Measurements from ENCODE around the gene GNAZ. TPM values are rescaled to one million over a fixed set of nuclear protein-coding genes. Genes with fewer than 3 reads are reported as not detected.

The GNAZ gene
- total RNA-seq, 1 experiment from 2014 or later = 0.48 TPM

- ChIA-PET POLR2A (no interaction called here), CTCF (interaction anchor here (0.7 kb wide), 1 partner anchor 1322 kb away, joined by 7 read pairs; no protein-coding TSS in a partner anchor)
- Histone ChIP-seq H3K27me3 (replicated peaks; ENCODE audit: control insufficient read depth, insufficient read depth, low read length) (peaks cover 3% of the 10 kb centered on the region; the same call in 1 of the 2 replicates), H3K4me3 (ENCODE audit: low read depth, low read length) (no peak overlapping the region), H3K9me3 (no peaks in the 10 kb centered on the region), H3K4me1 (no peaks in the 10 kb centered on the region), H3K36me3 (ENCODE audit: control insufficient read depth, insufficient read depth, low read length) (no peaks in the 10 kb centered on the region)
- H3K36me3 Mint-ChIP-seq (ENCODE audit: insufficient read depth, unreplicated experiment) = no peaks in the 10 kb centered on the region
- intact Hi-C loops (cut with micrococcal nuclease; ENCODE audit: unreplicated experiment) = no loop called here
- TF ChIP-seq, protein P1, sequence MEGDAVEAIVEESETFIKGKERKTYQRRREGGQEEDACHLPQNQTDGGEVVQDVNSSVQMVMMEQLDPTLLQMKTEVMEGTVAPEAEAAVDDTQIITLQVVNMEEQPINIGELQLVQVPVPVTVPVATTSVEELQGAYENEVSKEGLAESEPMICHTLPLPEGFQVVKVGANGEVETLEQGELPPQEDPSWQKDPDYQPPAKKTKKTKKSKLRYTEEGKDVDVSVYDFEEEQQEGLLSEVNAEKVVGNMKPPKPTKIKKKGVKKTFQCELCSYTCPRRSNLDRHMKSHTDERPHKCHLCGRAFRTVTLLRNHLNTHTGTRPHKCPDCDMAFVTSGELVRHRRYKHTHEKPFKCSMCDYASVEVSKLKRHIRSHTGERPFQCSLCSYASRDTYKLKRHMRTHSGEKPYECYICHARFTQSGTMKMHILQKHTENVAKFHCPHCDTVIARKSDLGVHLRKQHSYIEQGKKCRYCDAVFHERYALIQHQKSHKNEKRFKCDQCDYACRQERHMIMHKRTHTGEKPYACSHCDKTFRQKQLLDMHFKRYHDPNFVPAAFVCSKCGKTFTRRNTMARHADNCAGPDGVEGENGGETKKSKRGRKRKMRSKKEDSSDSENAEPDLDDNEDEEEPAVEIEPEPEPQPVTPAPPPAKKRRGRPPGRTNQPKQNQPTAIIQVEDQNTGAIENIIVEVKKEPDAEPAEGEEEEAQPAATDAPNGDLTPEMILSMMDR (IDR thresholded peaks at IDR 0.05; ENCODE audit: insufficient read depth in 1 of 2, low read depth in 1 of 2, low read length in 1 of 2, severe bottlenecking in 1 of 2, unreplicated experiment in 1 of 2) = no peak
- DNase-seq = no peak
- no peak overlapping the region for H3K27ac Mint-ChIP-seq (ENCODE audit: unreplicated experiment)
- H3K4me3 Mint-ChIP-seq (ENCODE audit: unreplicated experiment) = no peak overlapping the region
- H3K4me1 Mint-ChIP-seq (ENCODE audit: low read depth, unreplicated experiment) = no peaks in the 10 kb centered on the region
- no TSS peak for BruUV-seq (replicated peaks)
- H3K9me3 Mint-ChIP-seq (ENCODE audit: unreplicated experiment) = no peaks in the 10 kb centered on the region
- H3K27me3 Mint-ChIP-seq (ENCODE audit: insufficient read depth, unreplicated experiment) = peaks cover 15% of the 10 kb centered on the region
These were observed 5.3 kb upstream of the GNAZ start for GRCh38 chr22:23065069-23065451.

GRCh38 chr22:23065495-23066122 lies 4.7 kb upstream of the GNAZ start:
- no peaks in the 10 kb centered on the region for H3K9me3 ChIP-seq
- intact Hi-C loops (cut with micrococcal nuclease; ENCODE audit: unreplicated experiment) = no loop called here
- no peak overlapping the region for H3K4me3 ChIP-seq (ENCODE audit: low read depth, low read length)
- no peak overlapping the region for H3K4me3 Mint-ChIP-seq (ENCODE audit: unreplicated experiment)
- no peak for DNase-seq
- H3K27me3 ChIP-seq (replicated peaks; ENCODE audit: control insufficient read depth, insufficient read depth, low read length) = peaks cover 3% of the 10 kb centered on the region; the same call in 1 of the 2 replicates
- no peaks in the 10 kb centered on the region for H3K36me3 ChIP-seq (ENCODE audit: control insufficient read depth, insufficient read depth, low read length)
- H3K27ac Mint-ChIP-seq (ENCODE audit: unreplicated experiment) = no peak overlapping the region
- POLR2A ChIA-PET = no interaction called here
- no peaks in the 10 kb centered on the region for H3K4me1 Mint-ChIP-seq (ENCODE audit: low read depth, unreplicated experiment)
- no peaks in the 10 kb centered on the region for H3K36me3 Mint-ChIP-seq (ENCODE audit: insufficient read depth, unreplicated experiment)
- H3K27me3 Mint-ChIP-seq (ENCODE audit: insufficient read depth, unreplicated experiment) = peaks cover 15% of the 10 kb centered on the region
- 0 out of 2 replicates have a peak, but pooled peaks cover under 1% of the 10 kb centered on the region for H3K4me1 ChIP-seq
- TF ChIP-seq, protein P1 (IDR thresholded peaks at IDR 0.05; ENCODE audit: insufficient read depth in 1 of 2, low read depth in 1 of 2, low read length in 1 of 2, severe bottlenecking in 1 of 2, unreplicated experiment in 1 of 2) = no peak
- no TSS peak for BruUV-seq (replicated peaks)
- H3K9me3 Mint-ChIP-seq (ENCODE audit: unreplicated experiment) = no peaks in the 10 kb centered on the region
- CTCF ChIA-PET = interaction anchor here (0.7 kb wide), 1 partner anchor 1322 kb away, joined by 7 read pairs; no protein-coding TSS in a partner anchor

DNA sequence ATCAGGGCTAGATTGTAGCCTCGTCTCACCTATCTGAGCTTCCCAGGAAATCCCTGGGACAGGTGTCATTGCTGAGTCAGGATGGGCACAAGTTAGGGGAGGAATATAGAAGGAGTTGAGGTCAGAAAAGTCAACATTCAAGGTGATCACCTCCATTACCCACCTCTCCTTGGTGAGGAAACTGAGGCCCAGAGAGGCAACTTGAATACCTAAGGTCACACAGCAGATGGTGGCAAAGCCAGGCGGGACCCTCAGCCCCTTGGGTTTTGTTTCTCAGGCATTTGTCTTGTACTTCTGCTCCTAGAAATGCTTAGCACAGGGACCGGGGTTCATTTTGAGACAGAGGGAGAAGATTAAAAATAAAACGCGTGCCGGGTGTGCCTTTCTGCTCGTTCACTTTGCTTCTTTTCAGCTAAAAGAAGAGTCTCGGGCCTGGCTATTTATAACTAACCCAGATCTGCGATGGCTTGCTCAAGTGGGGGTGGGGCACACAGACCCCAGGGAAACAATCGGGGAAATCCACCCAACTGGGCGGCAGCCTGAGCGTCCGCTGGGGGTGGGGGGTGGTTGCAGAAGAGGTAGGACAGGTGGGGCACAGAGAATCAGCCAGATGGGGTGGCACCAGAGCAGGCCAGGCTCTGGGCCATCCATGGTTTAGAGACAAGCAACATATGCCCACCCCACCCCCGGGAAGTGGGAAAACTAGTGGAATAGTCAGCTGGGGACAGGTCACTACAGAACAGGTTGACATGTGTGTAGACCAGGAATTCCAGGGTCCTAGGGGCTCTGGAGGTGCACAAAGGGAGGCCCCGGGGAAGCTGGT lies 3.9 kb upstream of the GNAZ start:
- no peak overlapping the region for H3K4me3 ChIP-seq (ENCODE audit: low read depth, low read length)
- DNase-seq = no peak
- ChIA-PET CTCF (no interaction called here), POLR2A (no interaction called here)
- no peaks in the 10 kb centered on the region for H3K36me3 Mint-ChIP-seq (ENCODE audit: insufficient read depth, unreplicated experiment)
- H3K27ac Mint-ChIP-seq (ENCODE audit: unreplicated experiment) = no peak overlapping the region
- no peaks in the 10 kb centered on the region for H3K9me3 ChIP-seq
- peaks cover 15% of the 10 kb centered on the region for H3K27me3 Mint-ChIP-seq (ENCODE audit: insufficient read depth, unreplicated experiment)
- H3K4me1 ChIP-seq = 0 out of 2 replicates have a peak, but pooled peaks cover 6% of the 10 kb centered on the region
- no peaks in the 10 kb centered on the region for H3K9me3 Mint-ChIP-seq (ENCODE audit: unreplicated experiment)
- intact Hi-C loops (cut with micrococcal nuclease; ENCODE audit: unreplicated experiment) = no loop called here
- BruUV-seq (replicated peaks) = no TSS peak
- peaks cover 3% of the 10 kb centered on the region for H3K4me1 Mint-ChIP-seq (ENCODE audit: low read depth, unreplicated experiment)
- H3K27me3 ChIP-seq (replicated peaks; ENCODE audit: control insufficient read depth, insufficient read depth, low read length) = peaks cover 4% of the 10 kb centered on the region; the same call in 1 of the 2 replicates
- H3K4me3 Mint-ChIP-seq (ENCODE audit: unreplicated experiment) = no peak overlapping the region
- H3K36me3 ChIP-seq (ENCODE audit: control insufficient read depth, insufficient read depth, low read length) = no peaks in the 10 kb centered on the region
- TF ChIP-seq, protein P1 (IDR thresholded peaks at IDR 0.05; ENCODE audit: insufficient read depth in 1 of 2, low read depth in 1 of 2, low read length in 1 of 2, severe bottlenecking in 1 of 2, unreplicated experiment in 1 of 2) = no peak
